HEK293 (cell line): Measurements from ENCODE around the gene ALDH4A1.

Experiments used
- HOXD13 ChIP-seq: sonication (generic); formaldehyde crosslinking; IDR thresholded peaks from 2 replicates; pipeline ENCODE4 v1.8.0; 2022; ENCODE audit warnings: missing genetic modification reagents, borderline replicate concordance
- KLF8 ChIP-seq: fragments of 450-650 bp; formaldehyde crosslinking; IDR thresholded peaks from 2 replicates; pipeline ENCODE4 v1.5.1; 2016; ENCODE audit warnings: missing biosample characterization, missing genetic modification characterization
- ZEB2 ChIP-seq: fragments of 450-650 bp; formaldehyde crosslinking; IDR thresholded peaks from 2 replicates; pipeline ENCODE4 v1.5.1; 2016; ENCODE audit warnings: missing biosample characterization, missing genetic modification characterization
- ZFP41 ChIP-seq: fragments of 450-650 bp; formaldehyde crosslinking; IDR thresholded peaks from 2 replicates; pipeline ENCODE4 v1.5.1; 2016; ENCODE audit warnings: missing biosample characterization, missing genetic modification characterization, borderline replicate concordance
- ZNF174 ChIP-seq: fragments of 450-650 bp; formaldehyde crosslinking; IDR thresholded peaks from 2 replicates; pipeline ENCODE4 v1.5.0; 2017; ENCODE audit warnings: missing biosample characterization, mild to moderate bottlenecking, missing genetic modification characterization
- ZNF175 ChIP-seq: fragments of 450-650 bp; formaldehyde crosslinking; IDR thresholded peaks from 2 replicates; pipeline ENCODE4 v1.5.1; 2016; ENCODE audit warnings: missing biosample characterization, missing genetic modification characterization
- ZNF549 ChIP-seq: fragments of 450-650 bp; IDR thresholded peaks from 2 replicates; pipeline ENCODE4 v1.5.1; 2018; ENCODE audit warnings: missing biosample characterization, missing genetic modification characterization, mild to moderate bottlenecking, inconsistent platforms, moderate library complexity
- ZNF600 ChIP-seq: fragments of 450-650 bp; formaldehyde crosslinking; IDR thresholded peaks from 2 replicates; pipeline ENCODE4 v1.5.1; 2016; ENCODE audit warnings: missing biosample characterization, missing genetic modification characterization
- ZNF768 ChIP-seq: fragments of 450-650 bp; formaldehyde crosslinking; IDR thresholded peaks from 2 replicates; pipeline ENCODE4 v1.5.1; 2018; ENCODE audit warnings: missing biosample characterization, mild to moderate bottlenecking, missing genetic modification characterization
- TF ChIP-seq, protein P1 (sequence below): fragments of 450-650 bp; formaldehyde crosslinking; IDR thresholded peaks from 2 replicates; pipeline ENCODE4 v1.5.1; 2016; ENCODE audit warnings: missing biosample characterization, missing genetic modification characterization
- TF ChIP-seq, protein P2 (sequence below): fragments of 450-650 bp; IDR thresholded peaks from 2 replicates; pipeline ENCODE4 v1.5.1; 2018; ENCODE audit warnings: missing biosample characterization, mild to moderate bottlenecking, missing genetic modification characterization
- TF ChIP-seq, protein P3 (sequence below): fragments of 450-650 bp; formaldehyde crosslinking; IDR thresholded peaks from 2 replicates; pipeline ENCODE4 v1.5.1; 2016; ENCODE audit warnings: missing biosample characterization, missing genetic modification characterization, low read depth
- TF ChIP-seq, protein P4 (sequence below): fragments of 450-650 bp; formaldehyde crosslinking; IDR thresholded peaks from 2 replicates; pipeline ENCODE4 v1.5.1; 2017; ENCODE audit warnings: missing biosample characterization, mild to moderate bottlenecking, missing genetic modification characterization, moderate library complexity
- TF ChIP-seq, protein P5 (sequence below): fragments of 450-650 bp; formaldehyde crosslinking; IDR thresholded peaks from 2 replicates; pipeline ENCODE4 v1.5.1; 2016; ENCODE audit warnings: missing biosample characterization, missing genetic modification characterization

DNA sequence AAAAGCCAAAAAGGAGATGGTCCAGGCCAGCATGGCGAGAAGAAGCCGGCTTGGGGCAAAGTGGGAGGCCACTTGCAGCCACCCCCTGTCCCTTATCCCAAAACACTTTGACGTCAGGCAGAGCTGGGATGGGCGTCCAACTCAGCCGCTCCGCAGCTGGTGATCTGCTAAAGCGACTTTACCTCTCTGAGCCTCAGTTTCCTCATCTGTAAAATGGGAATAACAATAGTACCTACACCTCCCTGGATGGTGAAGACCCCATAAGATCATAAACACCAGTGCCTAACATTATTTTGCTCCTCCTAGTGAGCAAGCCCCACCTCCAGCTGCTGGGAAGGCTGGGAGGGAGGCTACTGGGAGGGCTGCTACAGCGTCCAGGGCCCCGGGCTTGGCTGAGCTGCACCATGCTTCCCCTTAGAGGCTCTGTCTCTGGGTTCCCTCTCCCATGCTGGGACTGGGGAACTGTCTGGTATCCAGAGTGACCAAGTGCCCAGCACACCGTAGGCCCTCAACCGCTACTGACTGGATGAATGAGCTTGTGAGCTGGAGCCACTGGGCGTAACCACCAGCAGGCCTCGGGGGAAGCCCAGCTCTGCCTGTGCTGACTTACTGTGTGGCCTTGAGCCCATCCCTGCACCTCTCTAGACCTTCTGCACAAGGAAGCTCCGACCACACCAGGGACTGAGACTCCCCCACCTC lies 35.8 kb upstream of the ALDH4A1 start:
- TF ChIP-seq ZNF768 (tag by site-specific recombination) (no peak), ZNF174 (tag by site-specific recombination) (no peak), ZNF549 (no peak), KLF8 (tag by site-specific recombination) (no peak), ZNF600 (tag by site-specific recombination) (no peak), ZEB2 (no peak), HOXD13 (CRISPR knock-in tag) (no peak), ZFP41 (tag by site-specific recombination) (no peak), ZNF175 (tag by site-specific recombination) (no peak)
- TF ChIP-seq, protein P1, sequence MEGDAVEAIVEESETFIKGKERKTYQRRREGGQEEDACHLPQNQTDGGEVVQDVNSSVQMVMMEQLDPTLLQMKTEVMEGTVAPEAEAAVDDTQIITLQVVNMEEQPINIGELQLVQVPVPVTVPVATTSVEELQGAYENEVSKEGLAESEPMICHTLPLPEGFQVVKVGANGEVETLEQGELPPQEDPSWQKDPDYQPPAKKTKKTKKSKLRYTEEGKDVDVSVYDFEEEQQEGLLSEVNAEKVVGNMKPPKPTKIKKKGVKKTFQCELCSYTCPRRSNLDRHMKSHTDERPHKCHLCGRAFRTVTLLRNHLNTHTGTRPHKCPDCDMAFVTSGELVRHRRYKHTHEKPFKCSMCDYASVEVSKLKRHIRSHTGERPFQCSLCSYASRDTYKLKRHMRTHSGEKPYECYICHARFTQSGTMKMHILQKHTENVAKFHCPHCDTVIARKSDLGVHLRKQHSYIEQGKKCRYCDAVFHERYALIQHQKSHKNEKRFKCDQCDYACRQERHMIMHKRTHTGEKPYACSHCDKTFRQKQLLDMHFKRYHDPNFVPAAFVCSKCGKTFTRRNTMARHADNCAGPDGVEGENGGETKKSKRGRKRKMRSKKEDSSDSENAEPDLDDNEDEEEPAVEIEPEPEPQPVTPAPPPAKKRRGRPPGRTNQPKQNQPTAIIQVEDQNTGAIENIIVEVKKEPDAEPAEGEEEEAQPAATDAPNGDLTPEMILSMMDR (tag by site-specific recombination) = no peak
- TF ChIP-seq, protein P2, sequence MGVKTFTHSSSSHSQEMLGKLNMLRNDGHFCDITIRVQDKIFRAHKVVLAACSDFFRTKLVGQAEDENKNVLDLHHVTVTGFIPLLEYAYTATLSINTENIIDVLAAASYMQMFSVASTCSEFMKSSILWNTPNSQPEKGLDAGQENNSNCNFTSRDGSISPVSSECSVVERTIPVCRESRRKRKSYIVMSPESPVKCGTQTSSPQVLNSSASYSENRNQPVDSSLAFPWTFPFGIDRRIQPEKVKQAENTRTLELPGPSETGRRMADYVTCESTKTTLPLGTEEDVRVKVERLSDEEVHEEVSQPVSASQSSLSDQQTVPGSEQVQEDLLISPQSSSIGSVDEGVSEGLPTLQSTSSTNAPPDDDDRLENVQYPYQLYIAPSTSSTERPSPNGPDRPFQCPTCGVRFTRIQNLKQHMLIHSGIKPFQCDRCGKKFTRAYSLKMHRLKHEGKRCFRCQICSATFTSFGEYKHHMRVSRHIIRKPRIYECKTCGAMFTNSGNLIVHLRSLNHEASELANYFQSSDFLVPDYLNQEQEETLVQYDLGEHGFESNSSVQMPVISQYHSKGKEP (tag by site-specific recombination) = no peak
- TF ChIP-seq, protein P3, sequence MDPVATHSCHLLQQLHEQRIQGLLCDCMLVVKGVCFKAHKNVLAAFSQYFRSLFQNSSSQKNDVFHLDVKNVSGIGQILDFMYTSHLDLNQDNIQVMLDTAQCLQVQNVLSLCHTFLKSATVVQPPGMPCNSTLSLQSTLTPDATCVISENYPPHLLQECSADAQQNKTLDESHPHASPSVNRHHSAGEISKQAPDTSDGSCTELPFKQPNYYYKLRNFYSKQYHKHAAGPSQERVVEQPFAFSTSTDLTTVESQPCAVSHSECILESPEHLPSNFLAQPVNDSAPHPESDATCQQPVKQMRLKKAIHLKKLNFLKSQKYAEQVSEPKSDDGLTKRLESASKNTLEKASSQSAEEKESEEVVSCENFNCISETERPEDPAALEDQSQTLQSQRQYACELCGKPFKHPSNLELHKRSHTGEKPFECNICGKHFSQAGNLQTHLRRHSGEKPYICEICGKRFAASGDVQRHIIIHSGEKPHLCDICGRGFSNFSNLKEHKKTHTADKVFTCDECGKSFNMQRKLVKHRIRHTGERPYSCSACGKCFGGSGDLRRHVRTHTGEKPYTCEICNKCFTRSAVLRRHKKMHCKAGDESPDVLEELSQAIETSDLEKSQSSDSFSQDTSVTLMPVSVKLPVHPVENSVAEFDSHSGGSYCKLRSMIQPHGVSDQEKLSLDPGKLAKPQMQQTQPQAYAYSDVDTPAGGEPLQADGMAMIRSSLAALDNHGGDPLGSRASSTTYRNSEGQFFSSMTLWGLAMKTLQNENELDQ (tag by site-specific recombination) = no peak
- TF ChIP-seq, protein P4, sequence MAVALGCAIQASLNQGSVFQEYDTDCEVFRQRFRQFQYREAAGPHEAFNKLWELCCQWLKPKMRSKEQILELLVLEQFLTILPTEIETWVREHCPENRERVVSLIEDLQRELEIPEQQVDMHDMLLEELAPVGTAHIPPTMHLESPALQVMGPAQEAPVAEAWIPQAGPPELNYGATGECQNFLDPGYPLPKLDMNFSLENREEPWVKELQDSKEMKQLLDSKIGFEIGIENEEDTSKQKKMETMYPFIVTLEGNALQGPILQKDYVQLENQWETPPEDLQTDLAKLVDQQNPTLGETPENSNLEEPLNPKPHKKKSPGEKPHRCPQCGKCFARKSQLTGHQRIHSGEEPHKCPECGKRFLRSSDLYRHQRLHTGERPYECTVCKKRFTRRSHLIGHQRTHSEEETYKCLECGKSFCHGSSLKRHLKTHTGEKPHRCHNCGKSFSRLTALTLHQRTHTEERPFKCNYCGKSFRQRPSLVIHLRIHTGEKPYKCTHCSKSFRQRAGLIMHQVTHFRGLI (tag by site-specific recombination) = no peak
- TF ChIP-seq, protein P5, sequence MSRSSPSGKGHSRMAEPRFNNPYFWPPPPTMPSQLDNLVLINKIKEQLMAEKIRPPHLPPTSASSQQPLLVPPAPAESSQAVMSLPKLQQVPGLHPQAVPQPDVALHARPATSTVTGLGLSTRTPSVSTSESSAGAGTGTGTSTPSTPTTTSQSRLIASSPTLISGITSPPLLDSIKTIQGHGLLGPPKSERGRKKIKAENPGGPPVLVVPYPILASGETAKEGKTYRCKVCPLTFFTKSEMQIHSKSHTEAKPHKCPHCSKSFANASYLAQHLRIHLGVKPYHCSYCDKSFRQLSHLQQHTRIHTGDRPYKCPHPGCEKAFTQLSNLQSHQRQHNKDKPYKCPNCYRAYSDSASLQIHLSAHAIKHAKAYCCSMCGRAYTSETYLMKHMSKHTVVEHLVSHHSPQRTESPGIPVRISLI (tag by site-specific recombination) = no peak
